Measurements from ENCODE around the gene ZNF469.

The ZNF469 gene

DNA sequence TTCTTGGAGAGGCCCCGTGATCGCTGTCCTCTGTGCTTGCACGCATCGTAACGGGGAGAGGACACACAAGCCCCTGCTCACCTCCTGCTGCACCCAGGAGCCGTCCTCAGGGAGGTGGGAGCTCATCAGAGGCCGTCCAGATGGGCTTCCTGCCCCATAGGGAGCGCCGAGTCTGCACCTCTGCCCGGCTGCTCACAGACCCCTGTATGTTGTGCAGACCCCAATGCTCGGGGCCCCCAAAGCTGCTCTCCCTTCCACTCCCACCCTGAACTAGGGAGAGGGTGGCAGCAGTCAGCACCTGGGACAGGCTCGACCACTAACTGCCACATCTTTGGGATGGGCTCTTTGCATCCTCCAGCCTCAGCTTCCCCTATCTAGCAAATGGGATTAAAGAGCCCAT is 4.4 kb upstream of the ZNF469 start:
- DNase-seq (ENCODE audit: low read depth in 2 of 2), result no peak

DNA sequence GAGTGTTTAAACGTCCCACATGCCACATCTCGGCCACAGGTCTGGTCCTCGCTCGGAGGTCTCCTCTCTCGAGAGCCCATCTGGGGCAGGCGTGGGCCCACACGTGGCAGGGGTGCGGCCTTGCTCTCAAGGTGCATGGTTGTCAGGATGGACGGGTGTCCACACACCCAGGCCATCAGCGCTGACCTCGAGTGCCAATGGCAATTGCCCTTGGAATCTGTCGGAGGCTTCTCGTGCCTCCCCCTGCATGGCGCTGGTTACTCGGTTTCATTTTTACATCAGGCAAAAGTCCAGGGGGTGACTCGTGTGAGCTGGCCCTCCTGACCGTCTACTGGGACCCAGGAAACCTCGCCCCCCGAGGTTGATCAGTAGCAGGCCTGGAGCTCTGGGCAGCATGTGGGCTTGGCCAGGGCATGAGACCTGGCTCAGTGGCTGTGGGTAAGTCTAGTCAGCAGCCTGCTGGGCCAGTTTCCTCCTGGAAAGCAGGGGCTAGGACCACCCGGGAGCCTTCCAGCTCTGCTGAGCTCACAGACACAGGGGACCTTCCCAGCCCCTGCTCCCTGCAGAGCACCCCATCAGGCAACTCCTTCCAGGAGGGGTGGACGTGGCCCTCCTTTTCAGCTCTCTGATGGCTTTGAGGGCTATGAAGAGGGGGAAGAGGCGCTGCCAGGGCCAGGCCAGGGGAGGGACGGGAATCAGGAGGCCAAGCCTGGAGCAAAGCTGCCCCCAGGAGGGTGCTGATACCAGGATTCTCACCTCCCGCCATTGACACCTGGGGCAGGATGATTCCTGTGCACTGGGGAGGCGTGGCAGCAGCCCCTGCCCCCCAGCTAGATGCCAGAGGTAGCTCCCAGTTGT is 3.7 kb upstream of the ZNF469 start:
- DNase-seq (ENCODE audit: low read depth in 2 of 2), result no peak

DNA sequence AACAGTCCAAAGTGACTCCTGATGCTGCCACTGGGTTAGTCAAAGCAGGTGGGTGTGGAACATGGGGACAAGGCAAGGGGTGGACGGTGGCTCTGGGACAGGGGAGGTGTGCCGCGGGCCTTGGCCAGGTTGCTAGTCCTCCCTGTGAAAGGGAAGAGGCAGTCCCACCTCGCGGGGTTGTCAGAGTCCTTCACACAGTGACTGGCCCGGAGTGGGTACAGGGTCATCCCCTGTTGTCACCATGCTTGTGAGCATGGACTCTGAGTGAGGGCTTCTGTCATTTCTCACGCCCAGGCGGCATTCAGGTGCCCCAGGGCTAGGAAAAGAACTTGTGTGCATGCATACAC is 3.1 kb upstream of the ZNF469 start:
- DNase-seq (ENCODE audit: low read depth in 2 of 2), result no peak

DNA sequence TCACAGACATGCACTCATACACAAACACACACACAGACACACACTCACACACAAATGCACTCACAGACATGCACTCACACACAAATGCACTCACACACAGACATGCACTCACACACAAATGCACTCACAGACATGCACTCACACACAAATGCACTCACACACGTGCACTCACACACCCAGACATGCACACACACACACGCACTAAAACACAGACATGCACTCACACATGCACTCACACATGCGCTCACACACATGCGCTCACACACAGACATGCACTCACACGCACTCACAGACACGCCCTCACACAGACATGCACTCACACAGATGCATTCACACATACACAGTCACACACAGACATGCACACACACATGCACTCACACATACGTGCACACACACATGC is 2.7 kb upstream of the ZNF469 start:
- DNase-seq (ENCODE audit: low read depth in 2 of 2), result no peak

DNA sequence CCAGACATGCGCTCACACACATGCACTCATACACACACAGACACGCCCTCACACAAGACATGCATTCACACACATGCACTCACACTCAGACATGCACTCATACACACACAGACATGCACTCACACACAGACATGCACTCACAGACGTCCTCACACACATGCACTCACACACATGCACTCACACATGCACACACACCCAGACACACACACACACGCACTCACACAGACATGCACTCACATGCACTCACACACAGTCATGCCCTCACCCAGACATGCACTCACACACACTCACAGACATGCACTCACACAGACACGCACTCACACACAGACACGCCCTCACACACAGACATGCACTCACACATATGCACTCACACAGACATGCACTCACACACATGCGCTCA is 2.1 kb upstream of the ZNF469 start:
- DNase-seq (ENCODE audit: low read depth in 2 of 2), result no peak

DNA sequence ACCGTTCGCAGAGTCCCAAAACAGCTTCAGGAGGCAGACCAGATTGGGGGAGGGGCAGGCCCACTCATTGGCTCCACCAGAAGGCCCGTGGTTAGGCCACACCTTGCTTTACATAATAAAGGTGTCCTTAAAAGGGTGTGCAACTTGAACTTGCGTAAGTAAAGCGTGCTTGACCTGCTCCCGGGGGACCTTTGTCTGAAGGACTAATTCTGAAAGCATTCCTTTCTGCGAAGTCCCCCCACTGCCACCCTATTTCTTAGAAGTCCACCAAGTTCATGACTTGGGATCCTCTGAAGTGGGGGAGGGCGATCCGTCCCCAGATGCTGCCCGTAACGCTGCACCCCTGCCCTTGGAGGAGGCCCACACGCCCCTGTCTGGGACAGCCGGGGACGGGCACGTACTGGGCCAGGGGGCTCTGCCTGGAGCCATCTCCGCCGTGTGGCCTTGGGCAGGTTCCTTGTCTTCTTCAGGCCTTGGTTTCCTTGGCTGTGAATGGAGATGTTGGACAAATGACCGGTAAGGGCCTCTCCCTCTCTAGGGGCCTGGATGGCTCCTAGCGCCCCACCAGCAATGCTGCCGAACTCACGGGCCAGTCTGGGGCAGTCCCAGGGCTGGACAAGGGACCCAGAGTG is 823 bp upstream of the ZNF469 start:
- DNase-seq (ENCODE audit: low read depth in 2 of 2), result no peak

DNA sequence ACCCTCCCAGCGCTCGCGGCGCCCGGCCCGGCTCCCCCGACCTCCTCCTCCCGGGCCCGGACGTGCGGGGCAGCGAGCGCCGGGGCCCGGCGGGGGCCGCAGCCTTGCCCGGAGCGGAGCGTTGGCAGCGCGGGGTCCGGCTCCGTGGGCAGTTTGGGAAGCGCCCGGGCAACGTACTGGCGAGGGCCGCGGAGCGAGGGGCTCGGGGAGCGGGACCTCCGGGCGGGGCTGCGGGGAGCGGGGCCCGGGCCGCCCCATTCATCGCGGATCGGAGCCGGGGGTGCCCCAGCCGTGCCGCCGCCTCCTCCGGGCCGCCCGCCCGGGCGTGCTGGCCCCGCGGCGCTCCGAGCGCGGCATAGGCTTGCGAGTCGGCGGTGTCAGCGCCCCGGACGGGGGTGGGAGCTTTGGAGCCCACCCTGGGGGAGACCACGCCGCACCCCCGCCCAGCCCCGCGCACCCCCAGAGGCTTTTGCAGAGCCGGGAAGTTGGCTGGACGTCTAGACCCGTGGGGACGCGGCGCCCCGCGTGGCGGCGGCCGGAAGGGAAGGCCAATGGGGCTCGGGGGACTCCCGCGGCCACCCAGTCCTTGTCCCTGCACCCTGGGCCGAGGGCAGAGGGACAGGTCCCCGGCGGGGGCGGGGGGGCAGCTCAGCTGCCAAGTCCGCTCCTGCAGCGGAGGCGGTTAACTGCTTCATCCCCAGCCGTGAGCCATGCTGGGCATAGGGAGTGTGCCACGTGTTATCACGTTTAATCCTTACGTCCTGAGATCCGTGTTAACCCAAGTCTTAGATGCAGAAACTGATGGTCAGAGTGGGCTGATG is 852 bp downstream of the ZNF469 start:
- no peak for DNase-seq (ENCODE audit: low read depth in 2 of 2)

DNA sequence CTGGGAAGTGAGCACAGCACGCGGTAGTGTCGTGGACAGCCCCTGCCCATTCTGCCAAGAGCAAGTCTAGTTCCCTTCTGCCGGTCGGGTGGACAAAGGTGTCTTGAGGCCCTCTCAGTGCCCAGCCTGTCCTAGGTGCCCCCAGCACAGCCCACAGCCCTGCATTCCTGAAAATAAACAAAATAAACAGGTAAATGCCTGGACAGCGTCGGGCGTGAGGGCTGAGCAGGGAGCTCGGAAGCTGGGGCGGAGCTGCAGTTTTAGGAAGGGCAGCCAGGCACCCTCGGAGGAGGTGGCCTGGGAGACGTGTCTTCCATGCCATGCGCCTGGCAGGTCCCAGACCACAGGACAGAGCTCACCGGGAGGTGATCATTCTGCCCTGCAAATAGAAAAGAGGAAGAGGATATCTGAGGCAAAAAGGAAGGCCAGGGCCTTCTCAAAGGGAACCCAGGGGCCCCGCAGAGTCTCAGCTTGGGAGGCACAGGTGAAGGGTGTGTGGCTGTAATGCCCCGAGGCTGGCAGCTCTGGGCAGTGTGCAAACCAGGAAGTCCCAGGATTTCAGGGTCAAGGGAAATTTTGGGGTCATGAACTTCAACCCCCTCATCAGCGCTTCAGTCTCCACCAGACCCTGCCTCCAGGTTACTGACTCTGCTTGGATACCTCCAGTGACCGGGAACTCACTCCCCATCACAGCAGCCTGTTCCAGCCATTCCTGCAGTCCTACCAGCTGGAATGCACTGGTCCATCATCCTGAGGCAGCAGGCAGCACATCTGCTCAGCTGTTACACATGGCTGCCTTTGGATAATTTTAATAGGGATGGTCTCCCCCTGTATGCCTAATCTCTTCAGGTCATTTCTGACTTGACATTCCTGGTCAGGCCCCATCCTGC is 1.7 kb downstream of the ZNF469 start:
- DNase-seq (ENCODE audit: low read depth in 2 of 2), result no peak

DNA sequence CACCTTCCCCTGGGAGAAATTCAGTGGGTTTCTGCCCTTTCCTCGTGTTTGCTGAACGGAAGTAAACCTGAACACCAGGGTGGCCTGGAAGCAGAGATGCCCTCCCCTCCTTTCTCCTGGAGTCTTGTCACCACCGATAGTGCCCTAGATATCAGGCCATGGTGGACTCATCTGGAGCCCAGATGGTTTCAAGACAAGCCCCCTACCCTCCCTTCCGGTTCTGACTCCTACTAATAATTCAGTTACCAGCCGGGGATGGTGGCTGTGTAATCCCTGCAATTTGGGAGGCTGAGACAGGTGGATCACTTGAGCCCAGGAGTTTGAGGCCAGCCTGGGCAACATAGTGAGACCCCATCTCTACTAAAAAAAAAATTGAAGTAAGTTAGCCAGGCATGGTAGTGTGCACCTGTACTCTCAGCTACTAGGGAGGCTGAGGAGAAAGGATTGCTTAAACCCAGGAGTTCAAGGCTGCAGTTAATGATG is 2.4 kb downstream of the ZNF469 start:
- no peak for DNase-seq (ENCODE audit: low read depth in 2 of 2)

DNA sequence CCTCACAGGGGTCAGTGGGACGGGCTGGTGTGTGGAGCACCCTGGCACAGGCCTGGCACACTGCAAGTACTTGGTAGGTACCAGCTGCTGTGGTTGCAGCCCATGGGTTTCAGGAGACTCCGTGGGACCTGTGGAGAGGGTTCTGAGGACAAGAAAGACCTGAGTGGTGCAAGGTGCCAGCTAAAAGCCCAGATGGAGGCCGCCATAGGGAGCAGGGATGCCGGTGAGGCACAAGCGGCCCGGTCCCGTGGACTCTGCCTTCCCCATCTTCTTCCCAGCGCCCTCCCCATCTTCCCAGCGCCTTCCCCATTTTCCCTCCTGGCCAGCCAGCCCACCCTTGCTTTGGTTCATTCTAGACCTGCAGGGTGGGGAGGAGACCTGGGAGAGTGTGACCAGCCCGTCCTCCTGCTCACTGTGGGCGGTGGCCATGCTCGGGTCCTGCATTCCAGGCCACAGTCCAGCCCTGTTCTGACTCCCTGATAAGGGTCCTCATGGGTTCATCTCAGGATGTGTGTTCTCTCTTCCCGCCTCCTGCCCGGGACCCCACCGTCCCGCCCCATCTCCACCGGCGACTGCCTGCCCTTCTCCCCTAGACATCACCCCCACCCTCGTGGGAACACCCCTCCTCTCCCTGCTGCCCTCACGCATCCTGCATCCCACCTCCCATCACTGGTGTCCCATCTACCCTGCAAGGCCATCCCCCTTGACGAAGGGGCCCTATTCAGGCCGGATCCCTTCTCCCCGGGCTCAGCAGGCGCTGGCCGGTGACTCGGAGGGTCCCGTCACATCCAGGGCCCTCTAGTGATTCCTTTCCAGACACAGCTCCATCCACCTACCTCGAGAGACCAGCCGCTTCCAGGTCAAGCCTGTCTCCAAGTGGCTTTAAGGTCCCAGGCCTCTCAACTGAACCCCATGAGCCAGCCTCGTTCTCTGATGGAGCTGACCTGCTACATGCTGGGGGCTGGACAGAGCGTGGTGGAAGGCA is 3.4 kb downstream of the ZNF469 start:
- no peak for DNase-seq (ENCODE audit: low read depth in 2 of 2)

DNA sequence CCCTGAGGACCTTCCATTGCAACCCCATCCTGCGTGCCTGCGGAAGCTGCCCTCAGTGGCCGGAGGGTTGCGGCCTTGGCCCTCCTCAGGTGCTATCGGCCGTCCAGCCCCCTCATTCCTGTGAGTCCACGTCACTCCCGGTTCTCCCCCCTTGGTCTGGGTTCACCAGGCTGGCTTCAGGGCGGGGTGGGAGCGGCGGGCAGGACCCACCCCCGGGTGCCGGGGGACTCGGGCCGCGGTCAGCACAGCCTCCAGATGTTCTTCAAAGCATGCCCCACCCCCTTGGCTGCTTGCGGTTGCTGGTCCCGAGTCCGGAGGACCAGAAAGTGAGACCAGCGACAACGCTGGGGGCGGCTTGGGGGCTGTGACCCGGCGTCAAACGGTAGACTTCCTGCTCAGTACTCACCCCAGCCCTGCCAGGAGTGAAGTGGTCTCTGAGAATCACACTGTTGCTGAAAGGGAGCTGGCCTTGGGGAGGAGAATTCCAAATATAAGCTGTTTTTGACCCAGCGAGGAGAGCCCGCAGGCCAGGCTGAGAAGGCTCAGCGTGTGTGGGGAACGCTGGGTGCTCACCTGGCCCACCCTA is 4.5 kb downstream of the ZNF469 start:
- DNase-seq (ENCODE audit: low read depth in 2 of 2), result no peak

DNA sequence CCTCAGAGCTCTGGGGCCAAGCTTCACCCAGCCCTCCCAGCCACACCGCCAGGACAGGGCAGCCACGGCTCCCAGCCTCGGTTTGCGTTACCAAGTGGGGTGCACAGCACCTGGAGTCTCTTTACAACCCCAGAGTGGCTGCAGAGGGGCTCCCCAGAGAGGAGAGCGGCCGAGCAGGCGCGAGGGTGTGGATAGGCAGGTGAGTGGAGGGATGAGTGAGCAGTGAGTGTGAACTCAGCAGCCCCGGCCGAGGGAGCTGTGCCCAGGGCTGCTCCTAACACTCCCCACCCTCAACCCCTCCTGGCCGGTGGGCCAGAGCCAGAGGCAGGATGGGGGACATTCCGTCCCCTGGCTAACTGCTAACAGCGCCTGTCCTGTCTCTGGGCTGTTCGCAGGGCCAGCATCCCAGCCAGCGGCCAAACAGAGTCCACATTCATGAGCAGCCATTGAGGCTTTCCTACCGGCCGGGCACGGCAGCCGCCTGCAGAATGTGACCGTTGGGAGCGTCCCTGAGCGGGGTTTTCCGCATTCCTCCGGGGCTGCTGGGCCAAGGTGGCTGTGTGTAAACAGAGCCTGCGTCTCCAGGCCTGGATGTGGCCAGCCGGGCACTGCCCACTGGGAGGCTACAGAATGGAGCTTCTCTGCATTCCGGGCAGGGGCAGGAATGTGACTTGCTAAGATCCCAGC is 5.3 kb downstream of the ZNF469 start:
- no peak for DNase-seq (ENCODE audit: low read depth in 2 of 2)

DNA sequence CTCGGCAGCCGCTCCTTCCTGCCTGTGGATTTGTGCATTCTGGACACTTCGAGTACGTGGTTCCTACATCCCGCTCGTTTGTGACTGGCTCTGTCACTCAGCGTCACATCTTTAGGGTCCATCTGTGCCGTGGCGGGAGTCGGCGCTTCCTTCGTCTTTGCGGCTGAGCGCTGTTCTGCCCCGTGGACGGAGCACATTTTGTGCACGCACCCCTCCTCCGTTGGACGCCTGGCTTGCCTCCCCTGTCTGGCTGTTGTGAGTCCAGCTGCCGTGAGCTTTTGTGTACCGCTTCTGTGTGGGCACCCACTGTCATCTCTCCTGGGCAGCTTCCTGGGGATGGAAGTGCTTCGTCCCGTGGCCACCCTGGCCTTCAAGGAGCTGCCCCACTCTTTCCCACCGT is 6.4 kb downstream of the ZNF469 start:
- DNase-seq (ENCODE audit: low read depth in 2 of 2), result no peak

DNA sequence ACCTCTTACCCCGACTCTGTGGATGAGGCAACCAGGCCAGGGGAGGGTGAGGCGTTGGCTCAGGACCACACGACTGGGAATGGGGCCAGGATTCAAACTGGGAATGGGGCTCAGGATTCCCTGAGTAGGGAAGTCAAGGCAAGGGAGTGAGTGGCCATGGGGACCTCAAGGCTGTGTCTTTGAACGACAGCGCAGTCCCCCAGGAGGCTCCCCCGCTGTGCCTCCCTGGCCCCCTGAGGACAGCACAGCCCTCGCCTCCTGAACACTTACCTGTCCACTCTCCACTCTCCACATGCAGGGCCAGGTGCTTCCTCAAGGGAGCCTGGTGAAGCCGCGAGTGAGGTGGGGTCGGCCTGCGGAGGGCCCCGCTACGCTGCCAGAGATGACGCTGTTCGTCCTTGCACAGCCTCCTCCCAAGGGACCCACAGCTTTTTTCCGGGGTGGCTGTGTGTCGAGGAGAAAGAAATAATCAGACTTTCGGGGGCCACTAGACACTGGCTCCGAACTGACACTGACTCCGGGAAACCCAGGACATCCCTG is 6.9 kb downstream of the ZNF469 start:
- DNase-seq (ENCODE audit: low read depth in 2 of 2), result no peak

DNA sequence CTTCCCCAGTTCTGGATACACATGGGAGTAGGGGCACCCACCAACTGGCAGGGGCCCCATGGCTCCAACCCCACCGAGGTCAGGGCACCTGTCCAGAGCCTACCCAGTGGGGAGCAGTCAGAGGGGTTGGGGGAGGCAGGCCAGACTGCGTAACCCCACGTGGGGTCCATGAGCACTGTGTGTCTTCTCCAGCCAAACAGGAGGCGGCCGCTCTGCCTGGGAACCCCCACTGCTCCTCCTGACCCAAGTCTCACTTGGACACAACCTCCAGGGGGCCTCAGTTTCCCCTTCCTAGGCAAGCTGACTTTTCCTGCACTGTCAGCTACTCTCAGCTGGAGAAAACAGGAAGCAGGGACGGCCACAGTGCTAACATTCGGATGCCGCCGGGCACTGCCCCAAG is 7.5 kb downstream of the ZNF469 start:
- DNase-seq (ENCODE audit: low read depth in 2 of 2), result no peak

DNA sequence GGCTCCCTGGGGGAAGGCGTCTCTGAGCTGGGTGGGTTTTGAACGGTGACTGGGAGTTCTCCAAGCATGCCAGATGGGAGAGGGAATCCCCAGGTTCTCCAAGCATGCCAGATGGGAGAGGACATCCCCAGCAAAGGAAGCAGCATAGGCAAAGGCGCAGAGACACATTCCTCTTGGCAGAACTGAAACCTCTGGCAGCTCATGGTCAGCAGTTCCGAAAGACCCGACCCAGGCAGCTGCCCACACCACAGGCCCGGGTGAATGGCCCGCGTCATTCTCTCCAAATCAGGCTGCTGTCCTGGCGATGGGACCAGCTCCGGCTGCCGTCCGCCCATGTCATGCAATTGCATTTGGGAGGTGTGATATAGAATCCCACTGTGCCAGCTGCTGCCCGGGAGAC is 8.0 kb downstream of the ZNF469 start:
- no peak for DNase-seq (ENCODE audit: low read depth in 2 of 2)

DNA sequence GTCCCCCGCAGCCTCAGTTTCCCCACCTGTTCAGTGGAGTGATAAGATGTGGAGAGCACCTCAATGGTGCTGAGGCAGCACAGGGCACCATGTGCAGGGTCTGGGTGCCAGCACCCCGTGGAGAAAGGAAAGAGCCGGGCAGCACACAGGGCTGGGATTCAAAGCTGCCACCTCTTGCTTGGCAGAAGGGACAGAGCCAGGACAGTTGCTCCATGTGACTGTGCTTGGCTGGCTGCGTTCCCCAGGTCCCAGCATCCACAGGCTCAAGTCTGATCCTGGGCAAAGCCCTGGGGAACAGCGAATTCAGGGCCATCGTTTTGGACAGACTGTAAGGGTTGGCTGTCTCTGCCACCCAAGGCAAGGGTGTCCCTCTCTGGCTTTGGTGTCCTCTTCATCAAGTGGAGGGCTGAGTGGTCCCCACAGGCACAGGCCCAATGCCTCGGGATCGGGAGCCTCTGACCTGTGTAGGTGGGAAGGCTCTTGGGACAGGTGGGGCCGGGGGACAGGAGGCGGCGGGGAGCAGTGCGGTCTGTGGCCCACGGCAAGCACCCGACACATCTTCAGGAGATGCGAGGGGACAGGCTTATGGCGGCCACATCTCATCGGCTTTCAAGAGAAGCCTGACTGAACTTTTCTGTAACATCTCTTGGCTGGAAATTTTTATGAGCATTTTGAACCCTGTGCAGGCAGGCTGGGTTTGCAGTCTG is 8.5 kb downstream of the ZNF469 start:
- DNase-seq (ENCODE audit: low read depth in 2 of 2), result no peak

DNA sequence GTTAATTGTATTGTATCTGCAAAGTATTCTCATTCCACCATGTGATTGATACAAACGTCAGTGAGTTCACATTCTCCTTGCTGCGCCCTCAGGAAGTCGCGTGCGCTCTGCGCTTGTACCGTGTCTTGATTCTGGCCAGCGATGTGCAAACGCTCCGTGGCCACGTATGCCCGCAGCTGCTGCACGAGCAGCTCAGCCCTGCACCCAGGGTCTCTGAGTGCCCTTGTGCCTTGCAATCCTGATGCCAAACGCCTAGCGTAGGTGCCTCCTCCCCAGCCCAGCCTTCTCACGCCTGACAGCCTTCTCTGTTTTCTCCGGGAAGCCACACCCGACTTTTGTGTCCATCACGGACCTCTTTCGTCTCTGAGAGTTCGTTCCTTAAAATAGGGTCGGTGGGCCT is 9.4 kb downstream of the ZNF469 start:
- DNase-seq (ENCODE audit: low read depth in 2 of 2), result no peak

DNA sequence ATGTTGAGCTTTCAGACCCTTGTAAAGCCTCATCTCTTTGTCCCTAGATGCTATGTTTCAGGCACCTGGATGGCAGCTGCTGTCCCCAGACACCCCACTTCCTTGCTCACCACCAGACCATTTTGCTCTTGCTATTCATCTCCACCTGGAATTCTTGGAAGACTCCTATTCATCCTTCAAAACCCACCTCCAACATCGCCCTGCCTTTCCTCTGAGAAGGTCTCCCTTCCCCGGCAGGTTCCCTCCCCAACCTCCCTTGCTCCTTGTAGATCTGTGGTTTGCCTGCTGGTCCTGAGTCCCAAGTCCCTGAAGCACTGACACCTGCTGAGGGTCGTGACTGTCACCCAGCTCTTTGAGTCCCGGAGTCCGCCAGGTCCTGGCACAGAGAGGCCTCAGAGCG is 9.9 kb downstream of the ZNF469 start:
- no peak for DNase-seq (ENCODE audit: low read depth in 2 of 2)
